ENCODE results near the gene EBI3. TPM values are rescaled to one million over a fixed set of nuclear protein-coding genes. Genes with fewer than 3 reads are reported as not detected.

The EBI3 gene
- total RNA-seq, 1 experiment from 2014 or later: 1.4 TPM

- Histone ChIP-seq H3K56ac (ENCODE audit: insufficient read length, low read depth, low read length) (no peak within 1 kb of the TSS), H2AK5ac (ENCODE audit: insufficient read length, low read length) (no peak within 1 kb of the TSS), H4K91ac (ENCODE audit: insufficient read length, low read depth, low read length) (no peak within 1 kb of the TSS), H4K20me1 (ENCODE audit: control insufficient read depth, insufficient read depth, insufficient read length) (no peaks in the 10 kb centered on the region), H3K23me2 (ENCODE audit: insufficient read length, low read depth, low read length, poor library complexity, severe bottlenecking) (peaks cover 16% of the 10 kb centered on the region), H4K5ac (ENCODE audit: insufficient read length, low read depth, low read length) (no peak within 1 kb of the TSS), H2AFZ (ENCODE audit: low read length) (no peak within 1 kb of the TSS), H2BK5ac (ENCODE audit: insufficient read length, low read length) (no peak within 1 kb of the TSS), H3K79me1 (ENCODE audit: insufficient read depth, low read depth, low read length, poor library complexity, severe bottlenecking) (no peaks in the 10 kb centered on the region), H3K4ac (ENCODE audit: low read depth, low read length) (no peak within 1 kb of the TSS), H3K9me3 (ENCODE audit: control insufficient read depth, low read depth, low read length) (no peaks in the 10 kb centered on the region), H3K27me3 (ENCODE audit: insufficient read depth, low read length) (peaks cover 11% of the 10 kb centered on the region; the same call in 1 of the 2 replicates), H2BK20ac (ENCODE audit: low read depth, low read length, poor library complexity, severe bottlenecking) (no peak within 1 kb of the TSS), H3K18ac (ENCODE audit: insufficient read length, low read depth, low read length) (no peak within 1 kb of the TSS), H3K14ac (ENCODE audit: insufficient read depth, low read length) (no peak within 1 kb of the TSS; the same call in 1 of the 2 replicates), H4K8ac (replicated peaks; ENCODE audit: insufficient read length, low read depth, low read length) (no peak within 1 kb of the TSS), H3K23ac (ENCODE audit: insufficient read length, low read depth, low read length) (no peak within 1 kb of the TSS), H3T11ph (ENCODE audit: low read length) (no peak within 1 kb of the TSS), H3K9ac (ENCODE audit: extremely low read depth, insufficient read length, low read length) (no peak within 1 kb of the TSS), H3K79me2 (ENCODE audit: insufficient read depth, low read length) (no peaks in the 10 kb centered on the region), H2BK120ac (ENCODE audit: low read depth, low read length, poor library complexity, severe bottlenecking) (no peak within 1 kb of the TSS), H3K4me2 (ENCODE audit: insufficient read depth, insufficient read length, low read length) (peak within 1 kb of the TSS; percentile 83), H3K4me1 (ENCODE audit: insufficient read depth, low read length) (no peaks in the 10 kb centered on the region; the same call in 1 of the 2 replicates), H3K27ac (ENCODE audit: insufficient read length, low read depth, low read length) (no peak within 1 kb of the TSS), H2BK12ac (ENCODE audit: insufficient read length, low read depth, low read length) (no peak within 1 kb of the TSS), H2BK15ac (ENCODE audit: low read depth, low read length) (no peak within 1 kb of the TSS)
- no peak for DNase-seq
- H3K4me3 Mint-ChIP-seq: peak within 1 kb of the TSS; percentile 69 to 93
- peaks cover 5 to 15% of the 10 kb centered on the region in 2 experiments for H3K4me1 Mint-ChIP-seq
- peaks cover 62% of the 10 kb centered on the region for H3K27me3 Mint-ChIP-seq (ENCODE audit: low read depth)
- H3K36me3 Mint-ChIP-seq (ENCODE audit: insufficient read depth in 1 of 3, low read depth in 3 of 3): peaks cover 0 to 1% (median 0%) of the 10 kb centered on the region in 3 experiments; a peak in 1 of 7 replicates
- H3K27ac Mint-ChIP-seq: peak within 1 kb of the TSS in 1 of 3 experiments; percentile 20; a peak in 1 of 7 replicates
- WGBS (ENCODE audit: extremely low coverage, insufficient read length, low lambda C conversion rate): no CpG with 5 or more reads among the region's 44 CpGs
- H3K9me3 Mint-ChIP-seq: no peaks in the 10 kb centered on the region; a peak in 1 of 5 replicates
- TF ChIP-seq CTCF (conservative IDR thresholded peaks at IDR 0.05): no peak
Measured at GRCh38 chr19:4278419-4279266, 49.3 kb downstream of the EBI3 start, which contains the start of gene SHD. TSS of gene SHD (plus strand) at chr19:4279266. CDS start at chr19:4280064, 798 bp downstream.
